MM.1S (cell line): ENCODE results near the gene RYK.

Experiments used
- DNase-seq: peaks from one replicate; pipeline ENCODE4 v3.0.0-alpha.2; 2015
- H2AFZ ChIP-seq: fragments of 300-600 bp; sonication (generic); 2 replicates; pipeline ENCODE4 v1.6.0; 2016; ENCODE audit warnings: antibody characterized with exemption, low read length
- H3F3A ChIP-seq: fragments of 300-600 bp; sonication (generic); 2 replicates; pipeline ENCODE4 v1.6.1; 2016; ENCODE audit warnings: mild to moderate bottlenecking, antibody characterized with exemption, low read length, moderate library complexity, mixed read lengths; ENCODE audit not compliant: insufficient read depth
- H3K27ac ChIP-seq: fragments of 300-600 bp; sonication (generic); 2 replicates; pipeline ENCODE4 v1.5.1; 2016; ENCODE audit warnings: mild to moderate bottlenecking, low read length
- H3K27me3 ChIP-seq: fragments of 300-600 bp; sonication (generic); replicated peaks from 2 replicates; pipeline ENCODE4 v1.6.0; 2016; ENCODE audit warnings: low read length; ENCODE audit not compliant: insufficient read depth
- H3K36me3 ChIP-seq: fragments of 300-600 bp; sonication (generic); replicated peaks from 2 replicates; pipeline ENCODE4 v1.6.1; 2016; ENCODE audit warnings: mild to moderate bottlenecking, low read length, mixed read lengths; ENCODE audit not compliant: insufficient read depth
- H3K4me1 ChIP-seq: fragments of 300-600 bp; sonication (generic); 2 replicates; pipeline ENCODE4 v1.6.1; 2016; ENCODE audit warnings: low read length, mixed read lengths
- H3K4me2 ChIP-seq: fragments of 300-600 bp; sonication (generic); 2 replicates; pipeline ENCODE4 v1.6.0; 2016; ENCODE audit warnings: low read depth, low read length
- H3K4me3 ChIP-seq: fragments of 300-600 bp; sonication (generic); 2 replicates; pipeline ENCODE4 v1.5.1; 2016; ENCODE audit warnings: low read length, mixed read lengths
- H3K79me2 ChIP-seq: fragments of 300-600 bp; sonication (generic); 2 replicates; pipeline ENCODE4 v1.6.1; 2016; ENCODE audit warnings: mixed run types, low read length, mixed read lengths
- H3K9ac ChIP-seq: fragments of 300-600 bp; sonication (generic); 2 replicates; pipeline ENCODE4 v1.6.1; 2016; ENCODE audit warnings: low read length, mixed read lengths
- H3K9me2 ChIP-seq: fragments of 300-600 bp; sonication (generic); replicated peaks from 2 replicates; pipeline ENCODE4 v1.6.1; 2016; ENCODE audit warnings: mild to moderate bottlenecking, low read length, mixed read lengths; ENCODE audit not compliant: insufficient read depth
- H3K9me3 ChIP-seq: fragments of 300-600 bp; sonication (generic); replicated peaks from 2 replicates; pipeline ENCODE4 v1.6.1; 2016; ENCODE audit warnings: mild to moderate bottlenecking, low read length, mixed read lengths; ENCODE audit not compliant: insufficient read depth
- H4K20me1 ChIP-seq: fragments of 300-600 bp; sonication (generic); 2 replicates; pipeline ENCODE4 v1.6.1; 2016; ENCODE audit warnings: mild to moderate bottlenecking, low read length, moderate library complexity, mixed read lengths; ENCODE audit not compliant: insufficient read depth
- CTCF ChIP-seq: fragments of 300-600 bp; sonication (generic); IDR thresholded peaks from 2 replicates; pipeline ENCODE4 v1.5.1; 2016; ENCODE audit warnings: antibody characterized with exemption, low read length, mixed read lengths
- EZH2 ChIP-seq: fragments of 300-600 bp; sonication (generic); optimal IDR thresholded peaks from 2 replicates; pipeline ENCODE3; 2017; ENCODE audit warnings: low read depth, mild to moderate bottlenecking, antibody characterized with exemption, low read length, mixed read lengths
- EZH2phosphoT487 ChIP-seq: fragments of 300-600 bp; sonication (generic); IDR thresholded peaks from 2 replicates; pipeline ENCODE4 v1.6.1; 2018; ENCODE audit warnings: antibody characterized with exemption, low read length

RYK gene

GRCh38 chr3:134155446-134155845, 95.2 kb downstream of the RYK start:
- H3K9ac ChIP-seq, result no peak overlapping the region
- H3K36me3 ChIP-seq, result no peaks in the 10 kb centered on the region
- no peaks in the 10 kb centered on the region for H3K9me3 ChIP-seq
- no peaks in the 10 kb centered on the region for H3F3A ChIP-seq
- no peak overlapping the region for H3K4me2 ChIP-seq
- H3K79me2 ChIP-seq, result no peaks in the 10 kb centered on the region
- no peaks in the 10 kb centered on the region for H3K9me2 ChIP-seq
- no peak overlapping the region for H3K4me3 ChIP-seq
- DNase-seq, result no peak
- no peak overlapping the region for H2AFZ ChIP-seq
- H3K27me3 ChIP-seq, result no peaks in the 10 kb centered on the region
- no peak for TF ChIP-seq EZH2phosphoT487
- no peak for TF ChIP-seq CTCF
- no peak for TF ChIP-seq EZH2
- H4K20me1 ChIP-seq, result no peaks in the 10 kb centered on the region
- no peak overlapping the region for H3K27ac ChIP-seq
- no peaks in the 10 kb centered on the region for H3K4me1 ChIP-seq

GRCh38 chr3:134153761-134154160, 96.9 kb downstream of the RYK start:
- H3K9me3 ChIP-seq, result no peaks in the 10 kb centered on the region
- no peak overlapping the region for H3K4me2 ChIP-seq
- TF ChIP-seq EZH2phosphoT487 (no peak), EZH2 (no peak), CTCF (no peak)
- H3K4me3 ChIP-seq, result no peak overlapping the region
- DNase-seq, result no peak
- H2AFZ ChIP-seq, result no peak overlapping the region
- no peaks in the 10 kb centered on the region for H3K36me3 ChIP-seq
- H3K27ac ChIP-seq, result no peak overlapping the region
- no peaks in the 10 kb centered on the region for H3K27me3 ChIP-seq
- no peaks in the 10 kb centered on the region for H3F3A ChIP-seq
- H3K9me2 ChIP-seq, result no peaks in the 10 kb centered on the region
- no peak overlapping the region for H3K9ac ChIP-seq
- no peaks in the 10 kb centered on the region for H4K20me1 ChIP-seq
- no peaks in the 10 kb centered on the region for H3K79me2 ChIP-seq
- H3K4me1 ChIP-seq, result no peaks in the 10 kb centered on the region

GRCh38 chr3:134150476-134150875, 100.2 kb downstream of the RYK start:
- H3K36me3 ChIP-seq, result no peaks in the 10 kb centered on the region
- no peaks in the 10 kb centered on the region for H3K9me3 ChIP-seq
- H3K27ac ChIP-seq, result no peak overlapping the region
- H3K4me2 ChIP-seq, result no peak overlapping the region
- H3K9ac ChIP-seq, result no peak overlapping the region
- DNase-seq, result no peak
- H2AFZ ChIP-seq, result no peak overlapping the region
- H4K20me1 ChIP-seq, result no peaks in the 10 kb centered on the region
- no peaks in the 10 kb centered on the region for H3K9me2 ChIP-seq
- H3K4me1 ChIP-seq, result no peaks in the 10 kb centered on the region
- TF ChIP-seq CTCF (no peak), EZH2 (no peak), EZH2phosphoT487 (no peak)
- H3K4me3 ChIP-seq, result no peak overlapping the region
- H3K79me2 ChIP-seq, result no peaks in the 10 kb centered on the region
- no peaks in the 10 kb centered on the region for H3F3A ChIP-seq
- no peaks in the 10 kb centered on the region for H3K27me3 ChIP-seq
